Cerebellar nuclear complex (tissue), 1 donor: ENCODE data around the gene TSPAN9.

Experiments used
- DNase-seq, 2 experiments: peaks; one replicate each; lab custom pipeline; 2025; lab: John Stamatoyannopoulos, UW

TSPAN9 gene

GRCh38 chr12:3250576-3250975, 173.4 kb downstream of the TSPAN9 start:
- no peak for DNase-seq

- no peak for DNase-seq
These were observed 173.9 kb downstream of the TSPAN9 start for GRCh38 chr12:3251067-3251466.

GRCh38 chr12:3251691-3252090, 174.5 kb downstream of the TSPAN9 start:
- DNase-seq, result no peak

GRCh38 chr12:3252450-3252891, 175.3 kb downstream of the TSPAN9 start:
- peak; percentile 90 to 97 for DNase-seq

- DNase-seq, result no peak
These were observed 176.6 kb downstream of the TSPAN9 start for GRCh38 chr12:3253682-3254275.

- DNase-seq, result no peak
These were observed 177.9 kb downstream of the TSPAN9 start for GRCh38 chr12:3255057-3255456.

- no peak for DNase-seq
These were observed 179.0 kb downstream of the TSPAN9 start for GRCh38 chr12:3256103-3256631.

- no peak for DNase-seq
These were observed 180.2 kb downstream of the TSPAN9 start for GRCh38 chr12:3257411-3257810.

- no peak for DNase-seq
These were observed 182.8 kb downstream of the TSPAN9 start for GRCh38 chr12:3259973-3260372.

- no peak for DNase-seq
These were observed 184.7 kb downstream of the TSPAN9 start for GRCh38 chr12:3261782-3262359.

GRCh38 chr12:3262470-3262869, 185.3 kb downstream of the TSPAN9 start:
- no peak for DNase-seq

- no peak for DNase-seq
These were observed 186.1 kb downstream of the TSPAN9 start for GRCh38 chr12:3263282-3263681.

- DNase-seq, result no peak
These were observed 187.1 kb downstream of the TSPAN9 start for GRCh38 chr12:3263939-3264922.

- DNase-seq, result no peak
These were observed 188.2 kb downstream of the TSPAN9 start for GRCh38 chr12:3265406-3265805.

GRCh38 chr12:3266638-3267037, 189.5 kb downstream of the TSPAN9 start:
- no peak for DNase-seq

GRCh38 chr12:3267690-3268089, 190.5 kb downstream of the TSPAN9 start:
- DNase-seq, result no peak

GRCh38 chr12:3269594-3269993, 192.4 kb downstream of the TSPAN9 start:
- no peak for DNase-seq

GRCh38 chr12:3271146-3271545, 194.0 kb downstream of the TSPAN9 start:
- no peak for DNase-seq

- peak; percentile 45 to 80 for DNase-seq
These were observed 194.5 kb downstream of the TSPAN9 start for GRCh38 chr12:3271639-3272038.

GRCh38 chr12:3272958-3273357, 195.8 kb downstream of the TSPAN9 start:
- DNase-seq, result no peak

- no peak for DNase-seq
These were observed 196.3 kb downstream of the TSPAN9 start for GRCh38 chr12:3273409-3273853.

GRCh38 chr12:3274664-3275063, 197.5 kb downstream of the TSPAN9 start:
- no peak for DNase-seq
